Activated CD8-positive, alpha-beta memory T cell treated with anti-CD3 and anti-CD28 coated beads for 48 hours (primary cell): ENCODE data around the gene RGS7.
"Not testable (repeated sequence)": the region's sequence is repeated elsewhere in the genome, so short reads cannot be mapped to it uniquely, and the experiment has no call there.

Experiments
- DNase-seq, 3 experiments: peaks; one replicate each; pipeline ENCODE4 v3.0.0-alpha.2; 2020; ENCODE audit warnings: low read depth in 2 of 3, low spot score in 2 of 3

RGS7 gene

GRCh38 chr1:240998441-240999015, 358.5 kb downstream of the RGS7 start:
- DNase-seq: no peak

GRCh38 chr1:240998024-240998423, 359.0 kb downstream of the RGS7 start:
- DNase-seq: no peak

- DNase-seq: no peak
Observed at GRCh38 chr1:240993004-240993403, 364.0 kb downstream of the RGS7 start.

GRCh38 chr1:240991230-240991629, 365.8 kb downstream of the RGS7 start:
- no peak for DNase-seq

- no peak for DNase-seq
Observed at GRCh38 chr1:240987928-240988327, 369.1 kb downstream of the RGS7 start.

GRCh38 chr1:240985081-240985480, 371.9 kb downstream of the RGS7 start:
- no peak for DNase-seq

GRCh38 chr1:240980342-240980741, 376.7 kb downstream of the RGS7 start:
- DNase-seq: no peak

GRCh38 chr1:240976685-240977084, 380.3 kb downstream of the RGS7 start:
- DNase-seq: no peak

- no peak for DNase-seq
Observed at GRCh38 chr1:240973875-240974274, 383.1 kb downstream of the RGS7 start.

GRCh38 chr1:240972059-240972458, 384.9 kb downstream of the RGS7 start:
- not testable (repeated sequence) for DNase-seq

GRCh38 chr1:240970253-240970652, 386.8 kb downstream of the RGS7 start:
- DNase-seq: no peak

GRCh38 chr1:240968864-240969263, 388.1 kb downstream of the RGS7 start:
- DNase-seq: no peak

GRCh38 chr1:240967070-240967724, 389.8 kb downstream of the RGS7 start:
- DNase-seq: no peak

GRCh38 chr1:240965581-240966091, 391.4 kb downstream of the RGS7 start:
- DNase-seq: no peak

GRCh38 chr1:240962086-240962485, 394.9 kb downstream of the RGS7 start:
- no peak for DNase-seq

- no peak for DNase-seq
Observed at GRCh38 chr1:240956424-240956823, 400.6 kb downstream of the RGS7 start.

GRCh38 chr1:240956020-240956419, 401.0 kb downstream of the RGS7 start:
- DNase-seq: no peak

GRCh38 chr1:240947438-240948224, 409.4 kb downstream of the RGS7 start:
- DNase-seq: no peak

GRCh38 chr1:240946926-240947325, 410.1 kb downstream of the RGS7 start:
- no peak for DNase-seq

GRCh38 chr1:240942901-240943300, 414.1 kb downstream of the RGS7 start:
- no peak for DNase-seq

GRCh38 chr1:240941701-240942370, 415.2 kb downstream of the RGS7 start:
- no peak for DNase-seq
